ENCODE data around the gene NKD2.

The NKD2 gene

GRCh38 chr5:1032011-1032410 is 23.4 kb downstream of the NKD2 start:
- no peak for DNase-seq

GRCh38 chr5:1032551-1033027 is 24.0 kb downstream of the NKD2 start:
- no peak for DNase-seq

- no peak for DNase-seq
Measured at GRCh38 chr5:1033178-1033577, 24.6 kb downstream of the NKD2 start.

- DNase-seq, result peak in 4 of 14 donors; percentile 3 to 29 (median 12)
Measured at GRCh38 chr5:1033606-1034420, 25.2 kb downstream of the NKD2 start.

- no peak for DNase-seq
Measured at GRCh38 chr5:1034421-1034905, 25.9 kb downstream of the NKD2 start.

GRCh38 chr5:1034986-1035385 is 26.4 kb downstream of the NKD2 start:
- no peak for DNase-seq

- DNase-seq, result no peak
Measured at GRCh38 chr5:1035421-1036405, 27.1 kb downstream of the NKD2 start.

GRCh38 chr5:1036504-1037122 is 28.0 kb downstream of the NKD2 start:
- DNase-seq, result no peak

- DNase-seq, result no peak
Measured at GRCh38 chr5:1037123-1037670, 28.6 kb downstream of the NKD2 start.

GRCh38 chr5:1037671-1038416 is 29.2 kb downstream of the NKD2 start:
- no peak for DNase-seq

- DNase-seq, result no peak
Measured at GRCh38 chr5:1038417-1039209, 30.0 kb downstream of the NKD2 start.

GRCh38 chr5:1039210-1039548 is 30.6 kb downstream of the NKD2 start:
- DNase-seq, result no peak

- no peak for DNase-seq
Measured at GRCh38 chr5:1039706-1040260, 31.2 kb downstream of the NKD2 start.

GRCh38 chr5:1040571-1040970 is 32.0 kb downstream of the NKD2 start:
- DNase-seq, result no peak

- DNase-seq, result no peak
Measured at GRCh38 chr5:1041225-1042143, 32.9 kb downstream of the NKD2 start.

- DNase-seq, result no peak
Measured at GRCh38 chr5:1042626-1043025, 34.0 kb downstream of the NKD2 start.

GRCh38 chr5:1043327-1043726 is 34.7 kb downstream of the NKD2 start:
- no peak for DNase-seq

GRCh38 chr5:1044117-1044516 is 35.5 kb downstream of the NKD2 start:
- DNase-seq, result no peak

GRCh38 chr5:1045960-1046560 is 37.5 kb downstream of the NKD2 start:
- DNase-seq, result no peak
